SK-N-SH (cell line): ENCODE data around the gene CPA1. TPM values are rescaled to one million over a fixed set of nuclear protein-coding genes. Genes with fewer than 3 reads are reported as not detected.

Source experiments
- CTCF ChIA-PET: fragments of 300-600, 350-600 bp; formaldehyde crosslinking; extraction: SDS; loops from one replicate; lab custom pipeline; 2021; lab: Yijun Ruan, JAX
- POLR2A ChIA-PET: fragments of 350-600 bp; sonication (Branson Sonifier 250); formaldehyde crosslinking; extraction: SDS; loops from one replicate; lab custom pipeline; 2020; ENCODE audit warnings: antibody characterized with exemption, inconsistent platforms; lab: Yijun Ruan, JAX
- DNase-seq: peaks from one replicate; pipeline ENCODE4 v3.0.0; 2012
- H2AFZ ChIP-seq: fragments of 200-600 bp; sonication (generic); 2 replicates; pipeline ENCODE4 v1.8.1; 2016; ENCODE audit warnings: antibody characterized with exemption, mild to moderate bottlenecking, low read depth
- H3F3A ChIP-seq: fragments of 200-600 bp; sonication (generic); replicated peaks from 2 replicates; pipeline ENCODE3; 2016; ENCODE audit warnings: antibody characterized with exemption, mild to moderate bottlenecking; ENCODE audit not compliant: insufficient read depth
- H3K27ac ChIP-seq, 2 experiments: fragments of 200-500 bp in 1 of 2; fragments of 200-600 bp in 1 of 2; sonication (Bioruptor generic) in 1 of 2; sonication (generic), shearing (Covaris generic) in 1 of 2; 2 replicates each; pipeline versions ENCODE4 v1.5.1 to v1.6.1; 2014 to 2016; ENCODE audit warnings: low read depth in 2 of 2, inconsistent platforms in 1 of 2, low read length in 1 of 2, mild to moderate bottlenecking in 1 of 2, mixed read lengths in 1 of 2
- H3K27me3 ChIP-seq: fragments of 200-600 bp; sonication (generic), shearing (Covaris generic); 2 replicates; pipeline ENCODE4 v1.6.1; 2016; ENCODE audit warnings: mixed run types; ENCODE audit not compliant: insufficient read depth
- H3K36me3 ChIP-seq, 2 experiments: fragments of 200-500 bp in 1 of 2; fragments of 200-600 bp in 1 of 2; sonication (Bioruptor generic) in 1 of 2; sonication (generic) in 1 of 2; replicated peaks in 1 of 2; 2 replicates each; pipeline versions ENCODE3 to v1.5.1; 2014 to 2016; ENCODE audit warnings: low read length in 1 of 2, mild to moderate bottlenecking in 1 of 2; ENCODE audit not compliant: insufficient read depth in 2 of 2, control insufficient read depth in 1 of 2
- H3K4me1 ChIP-seq, 2 experiments: fragments of 200-500 bp in 1 of 2; fragments of 200-600 bp in 1 of 2; sonication (Bioruptor generic) in 1 of 2; sonication (generic), shearing (Covaris generic) in 1 of 2; 2 replicates each; pipeline versions ENCODE4 v1.5.1 to v1.6.1; 2014 to 2016; ENCODE audit warnings: low read depth in 1 of 2, low read length in 1 of 2, mixed run types in 1 of 2; ENCODE audit not compliant: insufficient read depth in 2 of 2, control insufficient read depth in 1 of 2
- H3K4me2 ChIP-seq: fragments of 200-600 bp; sonication (generic), shearing (Covaris generic); 2 replicates; pipeline ENCODE4 v1.6.1; 2017; ENCODE audit warnings: mixed run types
- H3K4me3 ChIP-seq, 2 experiments: fragments of 200-500 bp in 1 of 2; fragments of 200-600 bp in 1 of 2; sonication (Bioruptor generic) in 1 of 2; sonication (generic), shearing (Covaris generic) in 1 of 2; 2 replicates each; pipeline versions ENCODE4 v1.5.1 to v1.8.1; 2014 to 2016; ENCODE audit warnings: low read depth in 2 of 2, inconsistent platforms in 1 of 2, low read length in 1 of 2, mild to moderate bottlenecking in 1 of 2, mixed read lengths in 1 of 2, moderate library complexity in 1 of 2
- H3K79me2 ChIP-seq: fragments of 200-600 bp; sonication (generic); 2 replicates; pipeline ENCODE4 v1.8.1; 2017; ENCODE audit warnings: mild to moderate bottlenecking; ENCODE audit not compliant: insufficient read depth
- H3K9ac ChIP-seq: fragments of 200-600 bp; sonication (generic); 2 replicates; pipeline ENCODE4 v1.6.1; 2017; ENCODE audit warnings: mixed run types
- H3K9me2 ChIP-seq: fragments of 200-600 bp; sonication (generic); 2 replicates; pipeline ENCODE4 v1.6.1; 2017; ENCODE audit warnings: mixed run types
- H3K9me3 ChIP-seq: fragments of 200-600 bp; sonication (generic); 2 replicates; pipeline ENCODE4 v1.6.1; 2017; ENCODE audit warnings: mixed run types, mild to moderate bottlenecking, moderate library complexity
- H4K20me1 ChIP-seq: fragments of 200-600 bp; sonication (generic); 2 replicates; pipeline ENCODE4 v1.6.1; 2017; ENCODE audit warnings: mild to moderate bottlenecking, mixed run types; ENCODE audit not compliant: insufficient read depth
- ELF1 ChIP-seq: IDR thresholded peaks from 2 replicates; pipeline ENCODE4 v1.4.0; 2012
- EP300 ChIP-seq, 2 experiments: IDR thresholded peaks; 2 replicates each; pipeline versions ENCODE4 v1.4.0 to v1.6.1; 2012; ENCODE audit warnings: borderline replicate concordance in 1 of 2, low read depth in 1 of 2, low read length in 1 of 2
- FOSL2 ChIP-seq: IDR thresholded peaks from 2 replicates; pipeline ENCODE4 v1.4.0; 2012; ENCODE audit warnings: low read depth, mild to moderate bottlenecking, moderate library complexity, borderline replicate concordance
- FOXJ3 ChIP-seq: sonication (generic); formaldehyde crosslinking; IDR thresholded peaks from 2 replicates; pipeline ENCODE4 v1.5.1; 2020; ENCODE audit warnings: mild to moderate bottlenecking, missing genetic modification reagents
- GABPA ChIP-seq: IDR thresholded peaks from 2 replicates; pipeline ENCODE4 v1.4.0; 2012; ENCODE audit warnings: low read depth, mild to moderate bottlenecking
- GATA2 ChIP-seq: sonication (generic); formaldehyde crosslinking; IDR thresholded peaks from 2 replicates; pipeline ENCODE4 v1.5.0; 2020; ENCODE audit warnings: mild to moderate bottlenecking, missing genetic modification reagents
- JUND ChIP-seq: IDR thresholded peaks from 2 replicates; pipeline ENCODE4 v1.4.0; 2012
- MAX ChIP-seq: IDR thresholded peaks from 2 replicates; pipeline ENCODE4 v1.4.0; 2012; ENCODE audit warnings: low read depth
- RAD21 ChIP-seq: IDR thresholded peaks from 2 replicates; pipeline ENCODE4 v1.6.1; 2012; ENCODE audit warnings: mild to moderate bottlenecking, low read length
- TAF1 ChIP-seq: IDR thresholded peaks from 2 replicates; pipeline ENCODE4 v1.6.1; 2012; ENCODE audit warnings: low read depth, mild to moderate bottlenecking, low read length, moderate library complexity, borderline replicate concordance
- TCF12 ChIP-seq: IDR thresholded peaks from 2 replicates; pipeline ENCODE4 v1.4.0; 2012
- USF1 ChIP-seq: IDR thresholded peaks from 2 replicates; pipeline ENCODE4 v1.4.0; 2012; ENCODE audit warnings: low read depth, borderline replicate concordance
- ZBTB33 ChIP-seq: IDR thresholded peaks from 2 replicates; pipeline ENCODE4 v1.4.0; 2012; ENCODE audit warnings: low read depth, borderline replicate concordance
- WGBS: methylation state at CpG from one replicate; pipeline ENCODE4 v1.1.6; 2017; ENCODE audit warnings: low lambda C conversion rate; 5-methylcytosine and 5-hydroxymethylcytosine counted together
- polyA plus RNA-seq, 3 experiments: library from polyadenylated mRNA; depleted of rRNA; stranded (reverse); fragments of >200 nt; gene quantifications; 2 replicates each; pipeline ENCODE4 v1.2.3, GENCODE V29; 2012
- TF ChIP-seq, protein P1 (sequence below): fragments of 150-350 bp; IDR thresholded peaks from 2 replicates; pipeline ENCODE4 v1.6.1; 2016; ENCODE audit warnings: mild to moderate bottlenecking, low read depth, low read length

Gene CPA1
- polyA plus RNA-seq, 1 of the 3 experiments (the other 2 are of a cell fraction) = 0.05 TPM

DNA sequence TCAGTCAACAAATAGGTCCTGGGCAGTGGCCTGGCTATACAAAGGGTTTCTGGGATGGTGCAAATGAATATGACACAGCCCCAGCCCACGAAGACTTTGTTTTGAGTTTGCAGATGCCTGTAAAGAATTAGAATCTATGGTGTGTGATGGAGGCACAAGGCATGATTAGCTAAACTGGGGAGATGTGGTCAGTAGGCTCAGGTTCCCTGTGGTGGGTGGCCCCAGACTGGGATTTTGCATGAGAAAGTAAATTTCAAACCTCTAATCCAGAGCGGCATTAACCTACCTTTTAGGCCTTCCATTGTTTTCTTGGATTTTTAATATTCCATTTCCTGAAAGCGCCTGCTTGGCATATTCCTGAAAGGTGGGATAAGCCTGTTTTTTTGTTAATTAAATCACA is 42.1 kb upstream of the CPA1 start (continued):
- no peak for TF ChIP-seq ZBTB33
- TF ChIP-seq RAD21 = no peak
- no peak for TF ChIP-seq USF1
- no peak for TF ChIP-seq FOSL2
- TF ChIP-seq, protein P1, sequence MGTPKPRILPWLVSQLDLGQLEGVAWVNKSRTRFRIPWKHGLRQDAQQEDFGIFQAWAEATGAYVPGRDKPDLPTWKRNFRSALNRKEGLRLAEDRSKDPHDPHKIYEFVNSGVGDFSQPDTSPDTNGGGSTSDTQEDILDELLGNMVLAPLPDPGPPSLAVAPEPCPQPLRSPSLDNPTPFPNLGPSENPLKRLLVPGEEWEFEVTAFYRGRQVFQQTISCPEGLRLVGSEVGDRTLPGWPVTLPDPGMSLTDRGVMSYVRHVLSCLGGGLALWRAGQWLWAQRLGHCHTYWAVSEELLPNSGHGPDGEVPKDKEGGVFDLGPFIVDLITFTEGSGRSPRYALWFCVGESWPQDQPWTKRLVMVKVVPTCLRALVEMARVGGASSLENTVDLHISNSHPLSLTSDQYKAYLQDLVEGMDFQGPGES = no peak
- no peak for TF ChIP-seq EP300 (IDR thresholded peaks at IDR 0.05; ENCODE audit: borderline replicate concordance in 1 of 2, low read depth in 1 of 2, low read length in 1 of 2)
- no peak for TF ChIP-seq MAX

- H3K4me3 ChIP-seq = no peak overlapping the region
- no peak for DNase-seq
- no peaks in the 10 kb centered on the region for H4K20me1 ChIP-seq
- H3K27ac ChIP-seq = no peak overlapping the region
- CTCF ChIA-PET = no interaction called here
- no peaks in the 10 kb centered on the region for H3K9me3 ChIP-seq
- H3K9ac ChIP-seq = no peak overlapping the region
- H3F3A ChIP-seq = no peaks in the 10 kb centered on the region
- WGBS = 77% methylated on average over 4 of the region's 4 CpGs
- POLR2A ChIA-PET = no interaction called here
- no peak overlapping the region for H3K4me2 ChIP-seq
- H3K9me2 ChIP-seq = no peaks in the 10 kb centered on the region
- H3K79me2 ChIP-seq = no peaks in the 10 kb centered on the region
- TF ChIP-seq TAF1 = no peak
- no peak for TF ChIP-seq TCF12
- no peak for TF ChIP-seq JUND
- no peak for TF ChIP-seq GABPA
- TF ChIP-seq GATA2 (CRISPR knock-in tag) = no peak
- TF ChIP-seq USF1 = no peak
- no peak for TF ChIP-seq ELF1
- no peak for TF ChIP-seq FOSL2
- no peak for TF ChIP-seq FOXJ3 (CRISPR knock-in tag)
- no peaks in the 10 kb centered on the region for H3K27me3 ChIP-seq
- H3K36me3 ChIP-seq = no peaks in the 10 kb centered on the region
- no peaks in the 10 kb centered on the region; a peak in 1 of 4 replicates for H3K4me1 ChIP-seq
- H2AFZ ChIP-seq = no peak overlapping the region
Measured at GRCh38 chr7:130341882-130342281, 38.4 kb upstream of the CPA1 start.
